ENCODE measurements around the gene FUBP3. TPM values are rescaled to one million over a fixed set of nuclear protein-coding genes. Genes with fewer than 3 reads are reported as not detected.

FUBP3 gene
- total RNA-seq, 4 donors from 2014 or later: 26.5 to 147 (median 33.7) TPM

- Histone ChIP-seq H3K27me3 (peaks cover 77% of the 10 kb centered on the region), H3K4me3 (peak overlapping the region; percentile 29)
- DNase-seq (ENCODE audit: low spot score in 2 of 2): no peak
Measured at GRCh38 chr9:130535818-130536521, 43.4 kb upstream of the FUBP3 start.

GRCh38 chr9:130536701-130537107, 42.7 kb upstream of the FUBP3 start:
- no peaks in the 10 kb centered on the region for H3K9me3 ChIP-seq
- DNase-seq (ENCODE audit: low spot score in 2 of 2): no peak
- H3K36me3 ChIP-seq: no peaks in the 10 kb centered on the region
- no peak overlapping the region for H3K4me3 ChIP-seq
- H3K27me3 ChIP-seq: peaks cover 80% of the 10 kb centered on the region
- 61% methylated on average over 3 of the region's 3 CpGs for WGBS
- TF ChIP-seq POLR2A (IDR thresholded peaks at IDR 0.05) (no peak), POLR2AphosphoS5 (IDR thresholded peaks at IDR 0.05) (no peak), EP300 (IDR thresholded peaks at IDR 0.05) (no peak)
- TF ChIP-seq, protein P1, sequence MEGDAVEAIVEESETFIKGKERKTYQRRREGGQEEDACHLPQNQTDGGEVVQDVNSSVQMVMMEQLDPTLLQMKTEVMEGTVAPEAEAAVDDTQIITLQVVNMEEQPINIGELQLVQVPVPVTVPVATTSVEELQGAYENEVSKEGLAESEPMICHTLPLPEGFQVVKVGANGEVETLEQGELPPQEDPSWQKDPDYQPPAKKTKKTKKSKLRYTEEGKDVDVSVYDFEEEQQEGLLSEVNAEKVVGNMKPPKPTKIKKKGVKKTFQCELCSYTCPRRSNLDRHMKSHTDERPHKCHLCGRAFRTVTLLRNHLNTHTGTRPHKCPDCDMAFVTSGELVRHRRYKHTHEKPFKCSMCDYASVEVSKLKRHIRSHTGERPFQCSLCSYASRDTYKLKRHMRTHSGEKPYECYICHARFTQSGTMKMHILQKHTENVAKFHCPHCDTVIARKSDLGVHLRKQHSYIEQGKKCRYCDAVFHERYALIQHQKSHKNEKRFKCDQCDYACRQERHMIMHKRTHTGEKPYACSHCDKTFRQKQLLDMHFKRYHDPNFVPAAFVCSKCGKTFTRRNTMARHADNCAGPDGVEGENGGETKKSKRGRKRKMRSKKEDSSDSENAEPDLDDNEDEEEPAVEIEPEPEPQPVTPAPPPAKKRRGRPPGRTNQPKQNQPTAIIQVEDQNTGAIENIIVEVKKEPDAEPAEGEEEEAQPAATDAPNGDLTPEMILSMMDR (IDR thresholded peaks at IDR 0.05): no peak
- no peak overlapping the region for H3K27ac ChIP-seq
- peaks cover 27% of the 10 kb centered on the region for H3K4me1 ChIP-seq

More at GRCh38 chr9:130535818-130536521, 43.4 kb upstream of the FUBP3 start:
- H3K4me1 ChIP-seq: peaks cover 27% of the 10 kb centered on the region
- no peaks in the 10 kb centered on the region for H3K36me3 ChIP-seq
- H3K9me3 ChIP-seq: no peaks in the 10 kb centered on the region
- no peak for TF ChIP-seq EP300 (IDR thresholded peaks at IDR 0.05)
- no peak for TF ChIP-seq POLR2A (IDR thresholded peaks at IDR 0.05)
- TF ChIP-seq, protein P1 (IDR thresholded peaks at IDR 0.05): no peak
- no peak for TF ChIP-seq POLR2AphosphoS5 (IDR thresholded peaks at IDR 0.05)
- no peak overlapping the region for H3K27ac ChIP-seq
- WGBS: 14% methylated on average over 22 of the region's 28 CpGs

GRCh38 chr9:130537346-130538050, 41.9 kb upstream of the FUBP3 start:
- no peak overlapping the region for H3K27ac ChIP-seq
- H3K9me3 ChIP-seq: no peaks in the 10 kb centered on the region
- DNase-seq (ENCODE audit: low spot score in 2 of 2): no peak
- TF ChIP-seq POLR2AphosphoS5 (IDR thresholded peaks at IDR 0.05) (no peak), EP300 (IDR thresholded peaks at IDR 0.05) (no peak), POLR2A (IDR thresholded peaks at IDR 0.05) (no peak)
- TF ChIP-seq, protein P1 (IDR thresholded peaks at IDR 0.05): no peak
- H3K27me3 ChIP-seq: peaks cover 85% of the 10 kb centered on the region
- 26% methylated on average over 15 of the region's 25 CpGs for WGBS
- peaks cover 27% of the 10 kb centered on the region for H3K4me1 ChIP-seq
- H3K4me3 ChIP-seq: no peak overlapping the region
- no peaks in the 10 kb centered on the region for H3K36me3 ChIP-seq

DNA sequence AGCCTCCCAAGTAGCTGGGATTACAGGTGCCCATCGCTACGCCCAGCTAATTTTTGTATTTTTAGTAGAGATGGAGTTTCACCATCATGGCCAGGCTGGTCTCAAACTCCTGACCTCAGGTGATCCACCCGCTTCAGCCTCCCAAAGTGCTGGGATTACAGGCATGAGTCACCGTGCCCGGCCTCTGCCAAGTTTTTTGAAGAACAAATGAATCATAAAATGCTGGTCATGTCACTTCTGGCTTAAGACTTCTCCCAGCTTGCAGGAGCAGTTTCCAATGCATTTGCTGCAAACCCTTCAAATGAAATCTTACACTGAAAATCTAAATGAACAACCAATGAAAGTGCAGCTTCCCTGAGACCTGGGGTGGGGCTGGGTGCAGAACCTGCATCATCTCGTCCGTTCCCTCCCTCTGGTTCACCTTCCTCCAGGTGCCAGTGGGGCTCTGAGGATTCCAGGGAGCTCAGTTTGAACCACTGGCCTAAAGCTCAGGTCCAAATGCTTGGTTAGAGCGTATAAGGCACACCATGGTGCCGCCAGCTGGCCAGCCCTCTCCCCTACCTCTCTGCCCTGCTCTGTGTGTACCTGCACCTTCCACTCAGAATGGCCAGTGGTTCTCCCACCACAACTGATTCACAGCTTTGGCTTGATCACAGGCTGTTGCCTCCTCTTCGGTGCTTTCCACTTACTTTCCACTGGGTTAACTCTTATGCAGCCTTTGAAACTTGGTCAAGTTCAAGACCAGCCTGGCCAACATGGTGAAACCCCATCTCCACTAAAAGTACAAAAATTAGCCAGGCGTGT, 39.8 kb upstream of the FUBP3 start:
- no peaks in the 10 kb centered on the region for H3K36me3 ChIP-seq
- WGBS: 50% methylated on average over 11 of the region's 11 CpGs
- peak overlapping the region; percentile 34 for H3K27ac ChIP-seq
- peaks cover 80% of the 10 kb centered on the region for H3K27me3 ChIP-seq
- H3K4me1 ChIP-seq: peaks cover 27% of the 10 kb centered on the region
- no peak for DNase-seq (ENCODE audit: low spot score in 2 of 2)
- TF ChIP-seq POLR2A (IDR thresholded peaks at IDR 0.05) (no peak), POLR2AphosphoS5 (IDR thresholded peaks at IDR 0.05) (no peak), EP300 (IDR thresholded peaks at IDR 0.05) (no peak)
- TF ChIP-seq, protein P1 (IDR thresholded peaks at IDR 0.05): no peak
- no peak overlapping the region for H3K4me3 ChIP-seq
- H3K9me3 ChIP-seq: no peaks in the 10 kb centered on the region

All from suprapubic skin (tissue), 4 donors.